ENCODE measurements around the gene ASIC4.

The ASIC4 gene

GRCh38 chr2:219502618-219503017, 11.7 kb upstream of the ASIC4 start:
- H3K4me3 ChIP-seq (ENCODE audit: control insufficient read depth, low read depth, low read length) = no peak overlapping the region
- DNase-seq (ENCODE audit: low read depth) = no peak
- TF ChIP-seq CTCF (conservative IDR thresholded peaks at IDR 0.05; ENCODE audit: control insufficient read depth, insufficient read depth, low read depth, low read length) = no peak

- DNase-seq (ENCODE audit: low read depth) = no peak
- TF ChIP-seq CTCF (conservative IDR thresholded peaks at IDR 0.05; ENCODE audit: control insufficient read depth, insufficient read depth, low read depth, low read length) = no peak
- no peak overlapping the region for H3K4me3 ChIP-seq (ENCODE audit: control insufficient read depth, low read depth, low read length)
Measured at GRCh38 chr2:219505585-219505984, 8.7 kb upstream of the ASIC4 start.

- TF ChIP-seq CTCF (conservative IDR thresholded peaks at IDR 0.05; ENCODE audit: control insufficient read depth, insufficient read depth, low read depth, low read length) = no peak
- H3K4me3 ChIP-seq (ENCODE audit: control insufficient read depth, low read depth, low read length) = no peak overlapping the region
- no peak for DNase-seq (ENCODE audit: low read depth)
Measured at GRCh38 chr2:219506153-219506801, 8.0 kb upstream of the ASIC4 start.

- DNase-seq (ENCODE audit: low read depth) = no peak
Measured at GRCh38 chr2:219506802-219507526, 7.3 kb upstream of the ASIC4 start.

GRCh38 chr2:219507581-219508443, 6.5 kb upstream of the ASIC4 start:
- no peak overlapping the region for H3K4me3 ChIP-seq (ENCODE audit: control insufficient read depth, low read depth, low read length)
- no peak for TF ChIP-seq CTCF (conservative IDR thresholded peaks at IDR 0.05; ENCODE audit: control insufficient read depth, insufficient read depth, low read depth, low read length)
- DNase-seq (ENCODE audit: low read depth) = no peak

More at GRCh38 chr2:219506802-219507526, 7.3 kb upstream of the ASIC4 start:
- no peak overlapping the region for H3K4me3 ChIP-seq (ENCODE audit: control insufficient read depth, low read depth, low read length)
- no peak for TF ChIP-seq CTCF (conservative IDR thresholded peaks at IDR 0.05; ENCODE audit: control insufficient read depth, insufficient read depth, low read depth, low read length)

- no peak for TF ChIP-seq CTCF (conservative IDR thresholded peaks at IDR 0.05; ENCODE audit: control insufficient read depth, insufficient read depth, low read depth, low read length)
- no peak overlapping the region for H3K4me3 ChIP-seq (ENCODE audit: control insufficient read depth, low read depth, low read length)
- DNase-seq (ENCODE audit: low read depth) = no peak
Measured at GRCh38 chr2:219508444-219508734, 5.9 kb upstream of the ASIC4 start.
